22Rv1 (cell line): Measurements from ENCODE around the gene TEX26.

Experiments used
- ZFX ChIP-seq: fragments of 450-650 bp; IDR thresholded peaks from 2 replicates; pipeline ENCODE4 v1.6.1; 2017; ENCODE audit warnings: antibody characterized with exemption, borderline replicate concordance
- TF ChIP-seq, protein P1 (sequence below): fragments of 450-650 bp; IDR thresholded peaks from 2 replicates; pipeline ENCODE4 v1.5.1; 2017; ENCODE audit warnings: mild to moderate bottlenecking

- TF ChIP-seq, protein P1, sequence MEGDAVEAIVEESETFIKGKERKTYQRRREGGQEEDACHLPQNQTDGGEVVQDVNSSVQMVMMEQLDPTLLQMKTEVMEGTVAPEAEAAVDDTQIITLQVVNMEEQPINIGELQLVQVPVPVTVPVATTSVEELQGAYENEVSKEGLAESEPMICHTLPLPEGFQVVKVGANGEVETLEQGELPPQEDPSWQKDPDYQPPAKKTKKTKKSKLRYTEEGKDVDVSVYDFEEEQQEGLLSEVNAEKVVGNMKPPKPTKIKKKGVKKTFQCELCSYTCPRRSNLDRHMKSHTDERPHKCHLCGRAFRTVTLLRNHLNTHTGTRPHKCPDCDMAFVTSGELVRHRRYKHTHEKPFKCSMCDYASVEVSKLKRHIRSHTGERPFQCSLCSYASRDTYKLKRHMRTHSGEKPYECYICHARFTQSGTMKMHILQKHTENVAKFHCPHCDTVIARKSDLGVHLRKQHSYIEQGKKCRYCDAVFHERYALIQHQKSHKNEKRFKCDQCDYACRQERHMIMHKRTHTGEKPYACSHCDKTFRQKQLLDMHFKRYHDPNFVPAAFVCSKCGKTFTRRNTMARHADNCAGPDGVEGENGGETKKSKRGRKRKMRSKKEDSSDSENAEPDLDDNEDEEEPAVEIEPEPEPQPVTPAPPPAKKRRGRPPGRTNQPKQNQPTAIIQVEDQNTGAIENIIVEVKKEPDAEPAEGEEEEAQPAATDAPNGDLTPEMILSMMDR, result no peak
- no peak for TF ChIP-seq ZFX
Observed at GRCh38 chr13:30998136-30999088, 66.0 kb downstream of the TEX26 start.
